ENCODE data around the gene MTMR3.
"Not testable (repeated sequence)": the region's sequence is repeated elsewhere in the genome, so short reads cannot be mapped to it uniquely, and the experiment has no call there.

The MTMR3 gene

GRCh38 chr22:30061094-30061493 lies 178.1 kb downstream of the MTMR3 start:
- not testable (repeated sequence) for DNase-seq

GRCh38 chr22:30062259-30062658 lies 179.3 kb downstream of the MTMR3 start:
- no peak for DNase-seq

- DNase-seq: no peak
Observed at GRCh38 chr22:30062950-30063349, 180.0 kb downstream of the MTMR3 start.

- no peak for DNase-seq
Observed at GRCh38 chr22:30064172-30064571, 181.2 kb downstream of the MTMR3 start.

- no peak for DNase-seq
Observed at GRCh38 chr22:30073743-30074142, 190.8 kb downstream of the MTMR3 start.

GRCh38 chr22:30074147-30074546 lies 191.2 kb downstream of the MTMR3 start:
- no peak for DNase-seq

GRCh38 chr22:30074994-30075393 lies 192.0 kb downstream of the MTMR3 start:
- no peak for DNase-seq

GRCh38 chr22:30077279-30077880 lies 194.4 kb downstream of the MTMR3 start:
- DNase-seq: no peak

- no peak for DNase-seq
Observed at GRCh38 chr22:30078320-30079311, 195.6 kb downstream of the MTMR3 start.

- no peak for DNase-seq
Observed at GRCh38 chr22:30079952-30080533, 197.1 kb downstream of the MTMR3 start, which contains the start of gene HORMAD2. TSS of gene HORMAD2 (plus strand) at chr22:30080464. CDS start at chr22:30093953, 13,489 bp downstream.

Measured in activated CD4-positive, alpha-beta T cell treated with anti-CD3 and anti-CD28 coated beads for 1 hour (primary cell).